GM08714 (cell line): ENCODE data around the gene PIAS3.
A peak's percentile ranks its signal among the peaks of the same experiment; 100 is the strongest.
"Not testable (repeated sequence)": the region's sequence is repeated elsewhere in the genome, so short reads cannot be mapped to it uniquely, and the experiment has no call there.

Experiments
- H3K4me3 ChIP-seq: fragments of 200-500 bp; sonication (Bioruptor generic); 2 replicates; pipeline ENCODE4 v1.5.1; 2014; ENCODE audit warnings: mild to moderate bottlenecking, low read length, inconsistent platforms
- ZNF274 ChIP-seq: IDR thresholded peaks from 2 replicates; pipeline ENCODE4 v1.6.1; 2012; ENCODE audit warnings: mild to moderate bottlenecking, low read depth, low read length

Gene PIAS3

DNA sequence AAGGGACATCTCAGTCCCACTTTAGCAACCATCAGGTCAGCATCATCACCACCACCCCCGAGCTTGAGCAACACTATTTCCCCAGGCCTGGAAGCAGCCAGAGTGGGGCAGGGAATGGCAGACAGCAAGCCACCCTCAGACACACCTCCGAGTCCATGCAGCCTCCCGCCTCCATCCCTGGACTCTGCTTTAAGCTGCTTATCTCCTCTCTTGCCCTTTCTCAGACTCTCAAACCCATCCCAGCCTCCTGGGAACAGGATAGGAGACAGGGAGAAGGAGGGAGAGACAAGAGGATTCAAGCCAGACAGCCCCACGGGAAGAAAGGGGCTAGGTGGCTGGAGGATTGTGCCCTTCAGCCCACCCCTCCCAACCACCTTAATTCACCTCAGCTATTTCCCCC, 1.7 kb downstream of the PIAS3 start:
- no peak for TF ChIP-seq ZNF274
- H3K4me3 ChIP-seq: no peak overlapping the region

DNA sequence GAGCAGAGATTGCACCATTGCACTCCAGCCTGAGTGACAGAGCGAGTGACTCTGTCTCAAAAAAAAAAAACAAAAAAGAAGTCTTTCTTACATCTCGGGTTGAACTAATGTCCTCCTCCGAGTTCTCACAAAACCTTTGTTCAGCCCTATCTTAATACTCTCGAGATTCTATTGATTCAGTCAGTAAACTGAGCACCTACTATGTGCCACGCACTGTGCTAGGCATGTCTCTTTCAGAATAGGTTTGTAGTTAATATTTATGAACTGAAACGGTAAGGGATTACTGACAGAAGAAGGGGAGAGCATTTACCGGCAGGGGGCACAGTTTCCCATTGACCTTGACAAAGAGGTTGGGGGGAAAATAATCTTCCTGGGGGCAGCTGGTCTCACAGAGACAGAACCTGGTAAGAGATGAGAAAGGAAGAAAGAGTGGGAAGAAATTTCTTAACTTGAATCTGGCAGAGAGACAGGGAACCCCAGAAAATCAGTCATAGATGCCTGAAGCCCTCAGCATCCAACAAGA, 3.4 kb downstream of the PIAS3 start:
- no peak overlapping the region for H3K4me3 ChIP-seq
- TF ChIP-seq ZNF274: no peak

DNA sequence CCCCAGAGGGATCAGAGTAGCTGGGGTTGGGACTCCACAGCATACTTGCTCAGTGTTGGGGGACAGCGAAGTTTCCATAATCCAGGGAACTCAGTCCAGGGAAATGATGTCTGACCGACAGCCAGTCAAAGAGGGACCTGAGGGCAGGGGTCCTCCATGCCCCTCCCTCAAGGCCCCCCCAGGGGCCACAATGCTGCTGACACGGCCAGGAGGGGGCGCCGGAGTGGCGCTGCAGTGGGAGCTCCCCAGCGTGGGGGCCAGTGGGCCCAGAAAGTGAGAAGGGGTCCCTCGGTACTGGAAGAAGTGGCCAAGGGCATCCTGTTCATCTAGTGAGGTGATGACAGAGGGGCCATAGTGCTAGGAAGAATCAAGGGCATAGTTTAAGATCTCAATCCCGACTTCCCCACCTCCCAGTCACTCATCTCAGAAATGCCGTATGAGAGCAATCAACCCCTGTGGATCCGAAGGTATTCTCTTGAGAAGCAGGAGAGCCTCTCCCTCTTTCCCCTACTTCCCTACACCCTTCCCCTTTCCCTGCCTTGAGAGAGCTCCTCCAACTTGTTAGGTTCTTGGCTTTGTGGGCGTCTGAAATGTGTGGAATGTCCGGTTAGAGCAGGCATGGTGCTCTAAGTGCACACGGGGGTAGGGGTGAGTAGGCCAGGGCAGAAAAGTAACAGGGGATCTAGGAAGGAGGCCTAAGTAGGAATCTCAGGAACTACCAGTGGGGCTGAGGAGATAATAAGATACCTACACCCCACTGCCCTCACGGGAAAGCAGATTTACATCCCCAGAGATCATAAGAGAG, 9.3 kb downstream of the PIAS3 start:
- no peak for TF ChIP-seq ZNF274
- no peak overlapping the region for H3K4me3 ChIP-seq

DNA sequence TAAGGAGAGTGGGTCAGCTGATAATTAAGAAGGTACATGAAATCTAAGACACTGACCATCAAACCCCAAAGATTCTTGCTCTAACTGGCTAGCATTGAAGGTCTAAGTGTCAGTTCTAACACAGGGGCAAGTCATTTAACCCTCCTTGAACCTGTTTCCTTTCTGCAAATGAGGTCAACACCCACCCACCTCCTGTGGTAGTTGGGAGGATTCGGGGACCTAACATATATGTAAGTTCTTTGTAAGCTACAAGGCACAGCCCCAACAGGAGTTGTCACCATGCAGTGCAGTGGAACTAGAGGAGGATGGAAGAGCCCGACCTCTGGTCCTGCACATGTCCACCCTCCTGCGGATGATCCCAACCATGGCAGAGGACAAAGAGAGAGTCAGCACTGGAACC, 11.1 kb downstream of the PIAS3 start:
- H3K4me3 ChIP-seq: no peak overlapping the region
- no peak for TF ChIP-seq ZNF274

DNA sequence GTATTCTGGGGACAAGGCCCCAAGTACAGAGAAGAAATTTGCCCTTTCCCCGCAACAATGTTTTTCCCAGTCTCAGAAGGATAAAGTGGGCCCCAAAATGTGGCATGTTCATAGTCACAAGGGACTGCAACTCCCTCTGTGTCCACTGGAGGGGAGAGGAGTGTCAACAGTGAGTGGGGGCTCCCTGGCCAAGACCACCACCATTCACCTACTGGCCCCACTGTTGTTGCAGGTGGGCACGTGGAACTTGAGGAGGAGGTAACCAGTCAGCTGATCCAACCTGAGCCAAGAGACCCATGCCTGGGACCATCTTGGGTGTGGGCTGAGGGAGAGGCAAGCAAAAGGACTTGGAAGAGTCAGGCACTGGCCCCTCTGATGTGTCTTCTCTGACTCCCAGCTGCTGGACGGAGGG, 12.7 kb downstream of the PIAS3 start:
- TF ChIP-seq ZNF274: no peak
- H3K4me3 ChIP-seq: peak overlapping the region; percentile 58; the same call in 1 of the 2 replicates

DNA sequence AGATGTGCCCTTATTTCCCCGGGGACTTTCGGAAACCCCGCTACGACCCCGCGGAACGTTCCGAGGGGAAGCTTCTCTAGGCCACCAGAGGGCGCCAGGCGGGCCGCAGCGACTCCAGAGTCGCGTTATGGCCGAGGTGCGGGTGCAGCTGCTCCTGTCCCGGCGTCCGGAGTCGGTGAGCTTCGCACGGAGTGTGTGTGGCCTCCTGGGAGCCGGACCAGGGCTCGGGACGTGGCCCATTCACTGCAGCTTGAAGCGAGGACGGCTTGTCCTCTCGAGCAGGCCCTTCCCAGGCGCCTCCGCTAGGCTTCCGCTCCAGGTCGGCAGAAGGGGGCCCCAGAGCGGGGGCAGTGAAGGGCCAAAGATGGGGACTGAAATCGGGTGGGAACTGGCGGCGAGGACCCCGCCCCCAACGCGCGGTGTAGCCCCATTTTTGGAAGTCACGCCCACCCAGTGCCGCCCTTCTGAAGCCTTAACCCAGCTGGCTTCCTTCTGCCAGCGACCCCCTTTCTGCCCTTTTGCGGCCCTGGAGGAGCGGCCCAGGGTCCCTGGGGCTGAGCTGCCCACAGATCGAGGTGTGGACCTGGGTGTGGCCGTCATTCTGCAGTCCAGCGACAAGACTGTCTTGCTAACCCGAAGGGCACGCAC, 13.2 kb downstream of the PIAS3 start, which contains the start of gene NUDT17:
Gene NUDT17 (plus strand): TSS at position 117 of the 648 bp plus-strand sequence. CDS start 11 bp downstream, at position 128.
- TF ChIP-seq ZNF274: no peak
- peak within 1 kb of the TSS; percentile 58; the same call in 1 of the 2 replicates for H3K4me3 ChIP-seq

DNA sequence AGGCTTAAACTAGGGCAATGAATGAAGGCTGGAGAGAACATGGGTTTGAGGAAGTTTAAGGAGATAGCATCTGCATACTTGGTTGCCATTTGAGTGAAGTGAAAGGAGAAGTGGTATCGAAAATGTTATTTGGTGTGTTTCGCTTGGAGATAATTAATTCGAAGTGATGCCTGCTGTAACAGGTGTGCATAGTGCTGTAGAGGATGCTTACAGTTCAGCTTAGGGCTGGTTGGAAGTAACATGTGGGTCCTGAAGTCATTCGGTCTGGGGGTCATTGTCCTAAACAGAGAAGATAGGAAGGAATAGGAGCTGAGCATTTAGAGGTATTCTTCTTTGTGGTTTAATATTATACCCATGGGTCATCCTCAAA, 13.8 kb downstream of the PIAS3 start:
- peak overlapping the region; percentile 58; the same call in 1 of the 2 replicates for H3K4me3 ChIP-seq
- no peak for TF ChIP-seq ZNF274

DNA sequence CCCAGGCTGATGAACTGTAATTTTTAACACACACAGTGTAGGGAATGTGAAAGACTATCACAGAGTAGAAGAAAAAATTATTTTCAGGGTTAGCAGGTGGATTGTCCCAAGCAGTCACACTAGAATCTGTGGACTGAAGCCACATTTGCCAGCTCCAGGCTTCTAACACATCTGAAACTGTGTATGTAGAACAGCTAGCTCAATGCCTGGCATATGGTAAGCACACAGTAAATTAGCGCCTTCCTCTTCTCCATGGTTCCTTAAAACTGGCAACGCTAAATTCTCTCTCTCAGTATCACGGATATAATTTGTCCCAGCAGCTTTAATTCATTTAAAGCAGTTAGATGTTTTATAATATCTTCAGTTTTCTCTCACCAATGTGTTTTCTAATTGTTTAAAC, 15.8 kb downstream of the PIAS3 start:
- no peak for TF ChIP-seq ZNF274
- H3K4me3 ChIP-seq: no peak overlapping the region

DNA sequence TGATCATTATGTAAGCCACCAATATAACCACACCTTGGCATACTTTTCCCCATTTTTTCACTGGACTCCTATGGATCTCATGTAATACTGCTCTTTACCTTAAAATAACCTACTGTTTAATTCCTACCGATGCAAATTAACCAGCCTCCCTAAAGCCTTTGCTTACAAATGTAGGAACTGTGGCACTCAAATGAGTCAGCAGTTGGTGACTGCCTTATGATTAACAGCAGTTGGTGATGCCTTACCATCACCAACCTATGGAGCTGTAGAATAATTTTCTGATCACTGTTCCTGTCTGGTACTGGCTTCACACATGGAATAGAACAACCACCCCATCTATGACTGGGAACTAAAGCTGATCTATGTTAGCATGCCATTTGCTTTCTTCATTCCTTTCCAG, 21.2 kb downstream of the PIAS3 start:
- H3K4me3 ChIP-seq: no peak overlapping the region
- no peak for TF ChIP-seq ZNF274

DNA sequence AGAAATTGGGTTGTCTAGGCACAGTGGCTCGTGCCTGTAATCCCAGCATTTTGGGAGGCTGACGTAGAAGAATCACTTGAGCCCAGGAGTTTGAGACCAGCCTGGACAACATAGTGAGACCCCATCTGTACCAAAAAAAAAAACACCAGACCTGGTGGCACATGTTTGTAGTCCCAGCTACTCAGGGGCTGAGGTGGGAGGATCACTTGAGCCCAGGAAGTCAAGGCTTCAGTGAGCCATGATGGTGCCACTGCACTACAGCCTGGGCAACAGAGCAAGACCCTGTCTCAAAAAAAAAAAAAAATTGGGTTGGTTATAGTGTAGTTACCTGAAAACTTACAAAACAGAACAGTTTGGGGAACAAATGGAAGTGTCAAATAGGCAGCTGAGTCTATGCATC, 28.1 kb downstream of the PIAS3 start:
- not testable (repeated sequence) for H3K4me3 ChIP-seq

DNA sequence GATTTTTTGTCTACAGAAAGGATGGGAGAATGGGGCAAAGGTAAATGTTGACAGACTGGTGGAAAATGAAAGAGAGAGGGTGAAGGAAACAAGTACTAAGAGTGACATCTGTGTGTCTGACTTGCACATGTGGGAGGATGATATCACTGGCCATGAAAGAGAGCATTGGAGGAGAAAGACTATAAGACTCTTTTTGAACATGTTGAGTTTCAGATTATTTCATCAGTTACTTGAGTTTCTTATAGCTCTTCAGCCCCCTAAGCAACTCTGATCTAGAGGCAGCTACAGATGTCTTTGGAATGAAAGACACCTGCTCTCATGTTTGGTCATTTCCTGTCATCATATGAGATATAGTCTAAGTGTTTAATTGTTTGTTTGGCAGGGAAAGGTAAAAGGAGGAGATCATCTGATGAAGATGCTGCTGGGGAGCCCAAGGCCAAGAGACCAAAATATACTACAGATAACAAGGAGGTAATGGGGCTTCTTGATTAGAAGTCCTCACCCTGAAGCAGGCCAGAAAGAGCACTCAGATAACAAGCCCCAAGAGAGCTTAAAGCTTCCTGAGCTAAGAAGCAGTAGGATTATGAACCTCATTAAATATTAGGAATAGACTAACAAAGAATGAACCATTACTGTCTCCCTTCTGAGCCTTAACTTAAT, 30.4 kb downstream of the PIAS3 start:
- no peak overlapping the region for H3K4me3 ChIP-seq
- TF ChIP-seq ZNF274: no peak

DNA sequence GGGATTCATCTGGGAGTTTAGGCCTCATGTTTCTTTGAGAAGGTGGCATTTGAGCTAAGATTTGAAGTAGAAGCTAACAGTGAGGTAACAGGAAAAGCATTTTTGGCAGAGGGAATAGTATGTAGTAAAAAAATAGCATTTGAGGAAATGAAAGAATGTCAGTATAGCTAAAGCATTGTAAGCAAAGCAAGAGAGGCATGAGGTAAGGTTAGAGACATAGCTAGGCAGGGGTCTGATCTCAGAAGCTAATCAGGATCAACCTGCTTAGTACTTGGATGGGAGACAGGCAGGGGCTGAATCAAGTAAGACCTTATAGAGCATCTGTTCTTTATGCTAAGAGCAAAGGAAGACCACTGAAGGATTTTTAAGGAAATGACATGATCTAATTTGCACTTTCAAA, 30.9 kb downstream of the PIAS3 start:
- no peak overlapping the region for H3K4me3 ChIP-seq

DNA sequence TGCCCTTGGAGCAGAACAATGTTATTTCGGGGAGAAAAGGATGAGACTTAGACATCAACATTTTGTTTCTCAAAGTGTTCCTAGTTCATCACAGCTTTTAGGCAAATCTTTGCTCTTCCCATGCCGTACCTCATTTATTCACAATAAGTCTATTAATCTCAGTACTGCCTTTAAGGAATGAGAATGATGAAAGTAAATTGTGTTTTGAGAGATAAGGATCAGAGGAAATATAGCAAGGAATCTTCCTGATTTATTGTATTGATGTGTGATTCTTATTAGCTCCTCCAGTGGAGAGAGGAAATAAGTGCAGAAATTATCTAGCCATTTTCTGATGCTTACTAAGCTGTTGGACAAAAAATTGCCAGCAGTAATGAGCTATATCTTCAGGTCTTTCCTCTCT, 32.9 kb downstream of the PIAS3 start:
- 0 out of 2 replicates have a peak overlapping the region, but pooled peaks have one; percentile 32 for H3K4me3 ChIP-seq
- TF ChIP-seq ZNF274: no peak

More for the DNA sequence above, 30.9 kb downstream of the PIAS3 start:
- no peak for TF ChIP-seq ZNF274

DNA sequence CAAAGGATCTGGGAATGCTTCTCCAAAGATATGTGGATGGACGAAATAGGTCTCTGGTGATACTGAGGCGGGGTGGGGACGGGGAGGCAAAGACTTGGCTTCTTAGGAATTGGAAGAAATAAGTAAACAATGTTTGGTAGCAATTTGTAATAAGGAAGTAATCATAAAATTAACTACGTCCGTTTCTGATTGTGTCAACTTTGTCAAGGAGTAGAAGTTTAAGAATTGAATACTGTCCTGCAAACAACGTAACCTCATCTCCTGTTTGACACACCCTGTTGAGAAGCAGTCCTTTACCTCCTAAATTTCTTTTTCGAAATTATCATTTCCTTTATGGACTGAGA, 34.4 kb downstream of the PIAS3 start:
- H3K4me3 ChIP-seq: peak overlapping the region; percentile 97
- TF ChIP-seq ZNF274: no peak
